GM19438 (cell line): ENCODE results near the gene SIPA1L3.

ENCODE experiments used
- ATAC-seq: cut with Tn5 transposase; IDR thresholded peaks from one replicate; pipeline ENCODE4 v1.9.1; 2021; ENCODE audit warnings: low read depth; ENCODE audit not compliant: unreplicated experiment

SIPA1L3 gene

GRCh38 chr19:38093587-38093986, 186.6 kb downstream of the SIPA1L3 start:
- no peak for ATAC-seq

GRCh38 chr19:38095411-38096308, 188.7 kb downstream of the SIPA1L3 start:
- ATAC-seq: no peak

GRCh38 chr19:38099966-38100365, 193.0 kb downstream of the SIPA1L3 start:
- ATAC-seq: no peak

- no peak for ATAC-seq
Measured at GRCh38 chr19:38100589-38100988, 193.6 kb downstream of the SIPA1L3 start.

- no peak for ATAC-seq
Measured at GRCh38 chr19:38101723-38102122, 194.7 kb downstream of the SIPA1L3 start.

- no peak for ATAC-seq
Measured at GRCh38 chr19:38105574-38105973, 198.6 kb downstream of the SIPA1L3 start.

GRCh38 chr19:38107129-38107528, 200.1 kb downstream of the SIPA1L3 start:
- no peak for ATAC-seq

- ATAC-seq: no peak
Measured at GRCh38 chr19:38111898-38112297, 204.9 kb downstream of the SIPA1L3 start.

- no peak for ATAC-seq
Measured at GRCh38 chr19:38114651-38115050, 207.6 kb downstream of the SIPA1L3 start.

GRCh38 chr19:38115271-38115802, 208.3 kb downstream of the SIPA1L3 start:
- no peak for ATAC-seq

- no peak for ATAC-seq
Measured at GRCh38 chr19:38118176-38118575, 211.2 kb downstream of the SIPA1L3 start.

GRCh38 chr19:38120471-38121025, 213.5 kb downstream of the SIPA1L3 start:
- ATAC-seq: no peak

GRCh38 chr19:38122402-38123093, 215.5 kb downstream of the SIPA1L3 start:
- no peak for ATAC-seq

- no peak for ATAC-seq
Measured at GRCh38 chr19:38125238-38125637, 218.2 kb downstream of the SIPA1L3 start.

- ATAC-seq: no peak
Measured at GRCh38 chr19:38130399-38130798, 223.4 kb downstream of the SIPA1L3 start.

GRCh38 chr19:38132781-38133180, 225.8 kb downstream of the SIPA1L3 start:
- ATAC-seq: no peak

- no peak for ATAC-seq
Measured at GRCh38 chr19:38133319-38133718, 226.3 kb downstream of the SIPA1L3 start.

- ATAC-seq: no peak
Measured at GRCh38 chr19:38134540-38135149, 227.6 kb downstream of the SIPA1L3 start.

GRCh38 chr19:38135150-38135998, 228.4 kb downstream of the SIPA1L3 start:
- no peak for ATAC-seq

GRCh38 chr19:38139122-38139521, 232.1 kb downstream of the SIPA1L3 start:
- no peak for ATAC-seq
